CD4-positive, CD25-positive, alpha-beta regulatory T cell (primary cell): ENCODE results near the gene FGGY. TPM values are rescaled to one million over a fixed set of nuclear protein-coding genes. Genes with fewer than 3 reads are reported as not detected.

Experiments used
- ATAC-seq, 2 donors: fragments of 150-1000 bp; cut with Tn5 transposase; one replicate each; pipeline ENCODE4 v1.10.0; 2021; ENCODE audit warnings: low read depth in 2 of 2, moderate number of reproducible peaks in 2 of 2, moderate library complexity in 1 of 2
- DNase-seq, 3 donors: peaks; one replicate each; pipeline versions ENCODE4 v3.0.0 to v3.0.0-alpha.2; 2012 to 2022; ENCODE audit warnings: mixed read lengths in 1 of 3
- H3K27ac ChIP-seq: one replicate; pipeline ENCODE4 v1.7.0; 2013; ENCODE audit warnings: mild to moderate bottlenecking, low read length; ENCODE audit not compliant: insufficient read depth, poor library complexity, severe bottlenecking
- H3K27me3 ChIP-seq: one replicate; pipeline ENCODE4 v1.7.0; 2013; ENCODE audit warnings: low read length; ENCODE audit not compliant: control insufficient read depth, insufficient read depth
- H3K36me3 ChIP-seq: one replicate; pipeline ENCODE4 v1.7.0; 2013; ENCODE audit warnings: mild to moderate bottlenecking, low read length, moderate library complexity; ENCODE audit not compliant: control insufficient read depth, insufficient read depth
- H3K4me1 ChIP-seq: 2 replicates; pipeline ENCODE4 v1.7.0; 2013; ENCODE audit warnings: mild to moderate bottlenecking, low read length; ENCODE audit not compliant: insufficient read depth, control insufficient read depth, poor library complexity, severe bottlenecking
- H3K4me3 ChIP-seq: one replicate; pipeline ENCODE4 v1.7.0; 2013; ENCODE audit warnings: low read depth, mild to moderate bottlenecking, low read length, moderate library complexity
- H3K9me3 ChIP-seq, 2 experiments: 1 replicate in 1 of 2; 2 replicates in 1 of 2; pipeline ENCODE4 v1.7.0; 2013; ENCODE audit warnings: low read length in 2 of 2, mild to moderate bottlenecking in 1 of 2, moderate library complexity in 1 of 2; ENCODE audit not compliant: control insufficient read depth in 2 of 2
- H3K27ac Mint-ChIP-seq, 3 donors: one replicate each; pipeline ENCODE4 v1.8.0; 2020 to 2022; ENCODE audit warnings: mild to moderate bottlenecking in 3 of 3, mixed read lengths in 3 of 3, moderate library complexity in 2 of 3
- H3K27me3 Mint-ChIP-seq: one replicate; pipeline ENCODE4 v1.8.0; 2022; ENCODE audit warnings: mild to moderate bottlenecking, mixed read lengths
- H3K36me3 Mint-ChIP-seq: one replicate; pipeline ENCODE4 v1.8.0; 2020; ENCODE audit warnings: mixed read lengths
- H3K4me1 Mint-ChIP-seq, 4 donors: one replicate each; pipeline ENCODE4 v1.8.0; 2020 to 2022; ENCODE audit warnings: mixed read lengths in 4 of 4, mild to moderate bottlenecking in 1 of 4
- H3K4me3 Mint-ChIP-seq, 4 donors: one replicate each; pipeline ENCODE4 v1.8.0; 2020 to 2022; ENCODE audit warnings: mild to moderate bottlenecking in 4 of 4, mixed read lengths in 4 of 4, moderate library complexity in 3 of 4
- H3K9me3 Mint-ChIP-seq, 7 donors: one replicate each; pipeline ENCODE4 v1.8.0; 2020 to 2022; ENCODE audit warnings: mixed read lengths in 7 of 7, mild to moderate bottlenecking in 3 of 7, moderate library complexity in 2 of 7
- polyA plus RNA-seq, 4 donors: library from polyadenylated mRNA; unstranded; fragments of 300-500 nt; fragmentation: Illumina TruSeq; gene quantifications; one replicate each; pipeline ENCODE4 v1.2.3, GENCODE V29; 2021
- total RNA-seq: library from RNA; stranded (reverse); gene quantifications from one replicate; pipeline ENCODE4 v1.2.3, GENCODE V29; 2022

FGGY gene
- total and polyA plus RNA-seq, 5 donors from 2014 or later = 1.9 to 7.7 (median 4.5) TPM

GRCh38 chr1:59332983-59333382 is 36.1 kb downstream of the FGGY start:
- Mint-ChIP-seq H3K36me3 (no peaks in the 10 kb centered on the region), H3K9me3 (no peaks in the 10 kb centered on the region), H3K27ac (no peak overlapping the region), H3K27me3 (no peaks in the 10 kb centered on the region), H3K4me1 (peaks cover 10 to 23% (median 15%) of the 10 kb centered on the region in 4 donors), H3K4me3 (no peak overlapping the region)
- Histone ChIP-seq H3K4me3 (no peak overlapping the region), H3K9me3 (no peaks in the 10 kb centered on the region), H3K27ac (no peak overlapping the region), H3K27me3 (no peaks in the 10 kb centered on the region), H3K4me1 (no peaks in the 10 kb centered on the region), H3K36me3 (no peaks in the 10 kb centered on the region)
- peak in 1 of 3 donors; percentile 50 for DNase-seq
- no peak for ATAC-seq

- no peaks in the 10 kb centered on the region for H3K36me3 Mint-ChIP-seq
- H3K27me3 ChIP-seq = no peaks in the 10 kb centered on the region
- no peaks in the 10 kb centered on the region for H3K36me3 ChIP-seq
- H3K9me3 ChIP-seq = no peaks in the 10 kb centered on the region
- DNase-seq (peak in 1 of 3 donors; percentile 31), ATAC-seq (no peak)
- H3K27ac ChIP-seq = no peak overlapping the region
- H3K9me3 Mint-ChIP-seq = no peaks in the 10 kb centered on the region
- no peaks in the 10 kb centered on the region for H3K27me3 Mint-ChIP-seq
- H3K4me1 ChIP-seq = no peaks in the 10 kb centered on the region
- H3K27ac Mint-ChIP-seq = no peak overlapping the region
- H3K4me1 Mint-ChIP-seq = peaks cover 3 to 15% (median 8%) of the 10 kb centered on the region in 4 donors
- no peak overlapping the region for H3K4me3 ChIP-seq
- H3K4me3 Mint-ChIP-seq = no peak overlapping the region
Observed at GRCh38 chr1:59333626-59334277, 36.9 kb downstream of the FGGY start.

GRCh38 chr1:59340411-59341307 is 43.8 kb downstream of the FGGY start:
- H3K36me3 ChIP-seq = no peaks in the 10 kb centered on the region
- H3K36me3 Mint-ChIP-seq = no peaks in the 10 kb centered on the region
- H3K4me3 Mint-ChIP-seq = no peak overlapping the region
- no peak overlapping the region for H3K27ac ChIP-seq
- peaks cover 0 to 7% (median 0%) of the 10 kb centered on the region in 4 donors for H3K4me1 Mint-ChIP-seq
- no peaks in the 10 kb centered on the region for H3K9me3 Mint-ChIP-seq
- H3K4me1 ChIP-seq = no peaks in the 10 kb centered on the region
- H3K27me3 ChIP-seq = no peaks in the 10 kb centered on the region
- no peak for DNase-seq
- H3K27ac Mint-ChIP-seq = no peak overlapping the region
- ATAC-seq = no peak
- H3K4me3 ChIP-seq = no peak overlapping the region
- no peaks in the 10 kb centered on the region for H3K9me3 ChIP-seq
- H3K27me3 Mint-ChIP-seq = no peaks in the 10 kb centered on the region

- no peak overlapping the region for H3K27ac ChIP-seq
- H3K27me3 ChIP-seq = no peaks in the 10 kb centered on the region
- no peaks in the 10 kb centered on the region for H3K9me3 ChIP-seq
- Mint-ChIP-seq H3K27me3 (no peaks in the 10 kb centered on the region), H3K4me3 (no peak overlapping the region), H3K27ac (peak overlapping the region in 1 of 3 donors; percentile 54), H3K36me3 (peaks cover 3% of the 10 kb centered on the region), H3K4me1 (peaks cover 0 to 7% (median 0%) of the 10 kb centered on the region in 4 donors), H3K9me3 (no peaks in the 10 kb centered on the region)
- ATAC-seq (no peak), DNase-seq (no peak)
- H3K4me1 ChIP-seq = no peaks in the 10 kb centered on the region
- H3K4me3 ChIP-seq = no peak overlapping the region
- H3K36me3 ChIP-seq = no peaks in the 10 kb centered on the region
Observed at GRCh38 chr1:59342801-59343575, 46.1 kb downstream of the FGGY start.

GRCh38 chr1:59343576-59343840 is 46.6 kb downstream of the FGGY start:
- Histone ChIP-seq H3K4me1 (no peaks in the 10 kb centered on the region), H3K27ac (no peak overlapping the region), H3K27me3 (no peaks in the 10 kb centered on the region), H3K36me3 (no peaks in the 10 kb centered on the region), H3K4me3 (no peak overlapping the region), H3K9me3 (no peaks in the 10 kb centered on the region)
- no peak for DNase-seq
- H3K36me3 Mint-ChIP-seq = peaks cover 3% of the 10 kb centered on the region
- peaks cover 0 to 7% (median 0%) of the 10 kb centered on the region in 4 donors for H3K4me1 Mint-ChIP-seq
- no peak for ATAC-seq
- no peaks in the 10 kb centered on the region for H3K27me3 Mint-ChIP-seq
- no peak overlapping the region for H3K4me3 Mint-ChIP-seq
- peak overlapping the region in 1 of 3 donors; percentile 54 for H3K27ac Mint-ChIP-seq
- H3K9me3 Mint-ChIP-seq = no peaks in the 10 kb centered on the region

GRCh38 chr1:59345221-59345620 is 48.3 kb downstream of the FGGY start:
- Mint-ChIP-seq H3K27ac (no peak overlapping the region), H3K36me3 (peaks cover 3% of the 10 kb centered on the region), H3K9me3 (no peaks in the 10 kb centered on the region), H3K4me1 (peaks cover 0 to 1% (median 0%) of the 10 kb centered on the region in 4 donors), H3K27me3 (no peaks in the 10 kb centered on the region), H3K4me3 (no peak overlapping the region)
- Histone ChIP-seq H3K27ac (no peak overlapping the region), H3K36me3 (no peaks in the 10 kb centered on the region), H3K4me1 (no peaks in the 10 kb centered on the region), H3K27me3 (no peaks in the 10 kb centered on the region), H3K9me3 (no peaks in the 10 kb centered on the region), H3K4me3 (no peak overlapping the region)
- ATAC-seq = no peak
- no peak for DNase-seq

GRCh38 chr1:59346429-59346828 is 49.5 kb downstream of the FGGY start:
- Histone ChIP-seq H3K27ac (no peak overlapping the region), H3K27me3 (no peaks in the 10 kb centered on the region), H3K4me1 (no peaks in the 10 kb centered on the region), H3K36me3 (no peaks in the 10 kb centered on the region), H3K4me3 (no peak overlapping the region), H3K9me3 (no peaks in the 10 kb centered on the region)
- no peaks in the 10 kb centered on the region for H3K4me1 Mint-ChIP-seq
- H3K27ac Mint-ChIP-seq = no peak overlapping the region
- peaks cover 0 to 1% (median 0%) of the 10 kb centered on the region in 7 donors for H3K9me3 Mint-ChIP-seq
- no peak for ATAC-seq
- DNase-seq = no peak
- H3K27me3 Mint-ChIP-seq = no peaks in the 10 kb centered on the region
- H3K36me3 Mint-ChIP-seq = peaks cover 3% of the 10 kb centered on the region
- no peak overlapping the region for H3K4me3 Mint-ChIP-seq
